ENCODE data around the gene KCNJ9. TPM values are rescaled to one million over a fixed set of nuclear protein-coding genes. Genes with fewer than 3 reads are reported as not detected.

The KCNJ9 gene
- total RNA-seq, 1 experiment from 2014 or later = 0.09 TPM

DNA sequence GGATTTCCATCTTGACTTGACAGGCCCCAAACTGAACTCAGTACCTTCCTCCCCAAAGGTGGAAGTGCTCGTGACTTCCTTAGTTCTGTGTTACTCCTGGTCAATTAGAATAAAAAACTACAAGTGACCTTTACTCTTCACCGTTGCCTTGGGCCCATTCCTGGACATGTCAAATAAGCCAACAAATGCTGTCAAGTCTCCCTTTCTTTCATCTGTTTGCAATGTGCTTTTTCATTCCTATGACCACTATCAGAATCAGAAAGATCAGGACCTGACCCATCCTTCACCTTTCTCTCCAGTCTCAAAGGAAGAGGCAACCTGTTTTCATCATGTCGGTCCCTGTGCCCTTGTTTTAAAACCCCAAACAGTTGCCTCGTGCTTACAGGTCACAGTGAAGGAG is 6.5 kb upstream of the KCNJ9 start:
- peaks cover 11% of the 10 kb centered on the region for H3K4me1 Mint-ChIP-seq
- no peaks in the 10 kb centered on the region for H3K9me3 Mint-ChIP-seq
- ChIA-PET CTCF (interaction anchor here (1.2 to 29.5 kb wide), 3 partner anchors 11 to 50 kb away, joined by 3 to 978 read pairs (median 16); no protein-coding TSS in a partner anchor), POLR2A (no interaction called here)
- H3K27ac Mint-ChIP-seq = no peak overlapping the region
- TF ChIP-seq JAZF1 (CRISPR knock-in tag; IDR thresholded peaks at IDR 0.05) (no peak), ZNF138 (CRISPR knock-in tag; conservative IDR thresholded peaks at IDR 0.05) (no peak), NFYB (CRISPR knock-in tag; conservative IDR thresholded peaks at IDR 0.05; ENCODE audit: low read depth) (no peak), ATF2 (CRISPR knock-in tag; IDR thresholded peaks at IDR 0.05; ENCODE audit: borderline replicate concordance, low read depth) (no peak), ZNF671 (CRISPR knock-in tag; IDR thresholded peaks at IDR 0.05) (no peak), STAT6 (CRISPR knock-in tag; conservative IDR thresholded peaks at IDR 0.05; ENCODE audit: low read depth) (no peak), FOXK1 (CRISPR knock-in tag; IDR thresholded peaks at IDR 0.05) (no peak), RORB (CRISPR knock-in tag; IDR thresholded peaks at IDR 0.05) (no peak), ESRRA (CRISPR knock-in tag; IDR thresholded peaks at IDR 0.05; ENCODE audit: borderline replicate concordance) (no peak), MYBL2 (CRISPR knock-in tag; IDR thresholded peaks at IDR 0.05) (no peak), ZNF263 (CRISPR knock-in tag; IDR thresholded peaks at IDR 0.05; ENCODE audit: low read depth) (no peak), PRDM15 (CRISPR knock-in tag; IDR thresholded peaks at IDR 0.05) (no peak), ELF4 (CRISPR knock-in tag; IDR thresholded peaks at IDR 0.05; ENCODE audit: low read depth) (no peak), IRF2 (CRISPR knock-in tag; IDR thresholded peaks at IDR 0.05; ENCODE audit: borderline replicate concordance, low read depth) (no peak), ZNF416 (CRISPR knock-in tag; IDR thresholded peaks at IDR 0.05) (no peak), EMX1 (CRISPR knock-in tag; IDR thresholded peaks at IDR 0.05) (no peak), OVOL2 (CRISPR knock-in tag; IDR thresholded peaks at IDR 0.05; ENCODE audit: borderline replicate concordance) (no peak), JUN (CRISPR knock-in tag; IDR thresholded peaks at IDR 0.05) (no peak), PRRX2 (CRISPR knock-in tag; IDR thresholded peaks at IDR 0.05) (no peak), KAT7 (CRISPR knock-in tag; IDR thresholded peaks at IDR 0.05; ENCODE audit: borderline replicate concordance) (no peak)
- DNase-seq (ENCODE audit: low spot score) (no peak), ATAC-seq (no peak)
- H3K27me3 Mint-ChIP-seq (ENCODE audit: low read depth) = peaks cover 77% of the 10 kb centered on the region
- no peaks in the 10 kb centered on the region for H3K36me3 Mint-ChIP-seq
- H3K4me3 Mint-ChIP-seq = no peak overlapping the region

- no peak overlapping the region for H3K27ac Mint-ChIP-seq
- H3K36me3 Mint-ChIP-seq = no peaks in the 10 kb centered on the region
- H3K4me1 Mint-ChIP-seq = peaks cover 5% of the 10 kb centered on the region
- ATAC-seq (no peak), DNase-seq (ENCODE audit: low spot score) (no peak)
- POLR2A ChIA-PET = no interaction called here
- no peak overlapping the region for H3K4me3 Mint-ChIP-seq
- peaks cover 80% of the 10 kb centered on the region for H3K27me3 Mint-ChIP-seq (ENCODE audit: low read depth)
- H3K9me3 Mint-ChIP-seq = no peaks in the 10 kb centered on the region
- CTCF ChIA-PET = interaction anchor here (0.9 to 29.5 kb wide), 3 partner anchors 11 to 176 kb away, joined by 3 to 978 read pairs (median 32); no protein-coding TSS in a partner anchor
- TF ChIP-seq ATF2 (CRISPR knock-in tag; IDR thresholded peaks at IDR 0.05; ENCODE audit: borderline replicate concordance, low read depth) (no peak), ZNF425 (CRISPR knock-in tag; conservative IDR thresholded peaks at IDR 0.05) (no peak), RORB (CRISPR knock-in tag; IDR thresholded peaks at IDR 0.05) (no peak), MXD4 (CRISPR knock-in tag; IDR thresholded peaks at IDR 0.05; ENCODE audit: borderline replicate concordance) (no peak)
- TF ChIP-seq, protein P1, sequence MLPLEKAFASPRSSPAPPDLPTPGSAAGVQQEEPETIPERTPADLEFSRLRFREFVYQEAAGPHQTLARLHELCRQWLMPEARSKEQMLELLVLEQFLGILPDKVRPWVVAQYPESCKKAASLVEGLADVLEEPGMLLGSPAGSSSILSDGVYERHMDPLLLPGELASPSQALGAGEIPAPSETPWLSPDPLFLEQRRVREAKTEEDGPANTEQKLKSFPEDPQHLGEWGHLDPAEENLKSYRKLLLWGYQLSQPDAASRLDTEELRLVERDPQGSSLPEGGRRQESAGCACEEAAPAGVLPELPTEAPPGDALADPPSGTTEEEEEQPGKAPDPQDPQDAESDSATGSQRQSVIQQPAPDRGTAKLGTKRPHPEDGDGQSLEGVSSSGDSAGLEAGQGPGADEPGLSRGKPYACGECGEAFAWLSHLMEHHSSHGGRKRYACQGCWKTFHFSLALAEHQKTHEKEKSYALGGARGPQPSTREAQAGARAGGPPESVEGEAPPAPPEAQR (CRISPR knock-in tag; IDR thresholded peaks at IDR 0.05) = no peak
Observed at GRCh38 chr1:160075836-160076235, 5.5 kb upstream of the KCNJ9 start.
